ENCODE results near the gene ATP2C1.

Gene ATP2C1

GRCh38 chr3:130907966-130908365 is 14.1 kb downstream of the ATP2C1 start:
- H3K27ac ChIP-seq (ENCODE audit: insufficient read depth, low read depth, low read length, poor library complexity, severe bottlenecking): no peak overlapping the region
- no peaks in the 10 kb centered on the region for H3K4me1 ChIP-seq (ENCODE audit: control insufficient read depth, insufficient read depth, low read length)
- no peaks in the 10 kb centered on the region for H3K36me3 ChIP-seq (ENCODE audit: control insufficient read depth, insufficient read depth, low read length)
- no peaks in the 10 kb centered on the region for H3K27me3 ChIP-seq (ENCODE audit: control insufficient read depth, insufficient read depth, low read length, poor library complexity, severe bottlenecking)
- H3K9me3 ChIP-seq (ENCODE audit: control insufficient read depth, low read length): no peaks in the 10 kb centered on the region
- no peak overlapping the region for H3K4me3 ChIP-seq (ENCODE audit: insufficient read depth, low read depth, low read length)

DNA sequence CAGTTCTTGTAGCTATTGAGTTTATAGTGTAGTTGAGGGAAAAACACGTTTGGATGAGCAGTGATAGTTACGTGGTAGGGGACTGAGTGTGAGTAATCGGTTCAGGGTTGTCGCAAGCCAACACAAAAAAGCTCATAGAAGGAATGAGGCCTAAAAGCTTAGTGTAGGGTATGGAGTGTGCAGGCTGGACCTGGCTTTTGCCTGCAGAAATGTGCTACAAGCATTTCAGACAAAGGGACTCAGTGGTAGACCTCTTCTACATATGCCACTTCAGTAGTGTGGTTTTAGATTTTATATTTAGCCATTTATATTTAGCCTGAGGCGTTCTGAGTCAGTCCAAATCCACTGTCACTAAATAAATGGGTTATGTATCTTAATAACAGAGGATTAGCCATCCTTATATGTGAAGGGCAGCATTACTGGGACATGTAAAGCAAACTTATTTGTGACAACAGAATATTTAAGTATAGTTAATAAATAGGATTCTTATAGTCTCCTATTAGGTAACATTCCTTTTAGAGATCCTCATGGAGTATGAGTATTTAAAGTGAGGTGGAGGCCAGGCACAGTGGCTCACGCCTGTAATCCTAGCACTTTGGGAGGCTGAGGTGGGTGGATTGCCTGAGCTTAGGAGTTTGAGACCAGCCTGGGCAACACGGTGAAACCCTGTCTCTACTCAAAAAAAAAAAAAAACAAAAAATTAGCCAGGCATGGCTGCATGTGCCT is 21.8 kb downstream of the ATP2C1 start:
- H3K27me3 ChIP-seq (ENCODE audit: control insufficient read depth, insufficient read depth, low read length, poor library complexity, severe bottlenecking): no peaks in the 10 kb centered on the region
- no peak overlapping the region for H3K27ac ChIP-seq (ENCODE audit: insufficient read depth, low read depth, low read length, poor library complexity, severe bottlenecking)
- no peaks in the 10 kb centered on the region for H3K4me1 ChIP-seq (ENCODE audit: control insufficient read depth, insufficient read depth, low read length)
- H3K36me3 ChIP-seq (ENCODE audit: control insufficient read depth, insufficient read depth, low read length): no peaks in the 10 kb centered on the region
- H3K4me3 ChIP-seq (ENCODE audit: insufficient read depth, low read depth, low read length): no peak overlapping the region
- H3K9me3 ChIP-seq (ENCODE audit: control insufficient read depth, low read length): no peaks in the 10 kb centered on the region
- WGBS, 2 experiments: 92% methylated on average over 7 of the region's 7 CpGs

- H3K27ac ChIP-seq (ENCODE audit: insufficient read depth, low read depth, low read length, poor library complexity, severe bottlenecking): no peak overlapping the region
- no peaks in the 10 kb centered on the region for H3K27me3 ChIP-seq (ENCODE audit: control insufficient read depth, insufficient read depth, low read length, poor library complexity, severe bottlenecking)
- no peaks in the 10 kb centered on the region for H3K9me3 ChIP-seq (ENCODE audit: control insufficient read depth, low read length)
- H3K4me1 ChIP-seq (ENCODE audit: control insufficient read depth, insufficient read depth, low read length): no peaks in the 10 kb centered on the region
- 96 to 100% methylated on average over 3 to 4 of the region's 4 CpGs for WGBS, 2 experiments
- H3K36me3 ChIP-seq (ENCODE audit: control insufficient read depth, insufficient read depth, low read length): no peaks in the 10 kb centered on the region
- no peak overlapping the region for H3K4me3 ChIP-seq (ENCODE audit: insufficient read depth, low read depth, low read length)
Observed at GRCh38 chr3:130916507-130917167, 22.8 kb downstream of the ATP2C1 start.

DNA sequence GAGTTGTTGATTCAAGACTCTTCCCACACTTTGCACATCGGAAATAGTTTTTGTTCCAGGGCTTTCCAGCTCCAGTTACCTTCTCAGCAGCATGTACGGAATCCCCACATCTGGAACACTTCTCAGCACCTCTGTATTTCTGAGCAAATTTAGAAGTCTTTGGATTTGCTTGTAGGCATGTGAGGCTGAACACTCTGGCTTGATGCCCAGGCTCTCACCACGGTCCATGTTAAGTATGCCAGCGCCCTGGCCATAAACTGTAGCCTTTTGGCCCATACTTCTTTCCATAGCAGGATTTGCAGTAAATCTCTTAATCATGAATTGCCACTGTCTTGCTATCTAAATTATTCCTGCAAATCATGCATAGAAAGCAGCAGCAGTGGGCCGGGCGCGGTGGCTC is 24.4 kb downstream of the ATP2C1 start:
- Histone ChIP-seq H3K4me3 (ENCODE audit: insufficient read depth, low read depth, low read length) (no peak overlapping the region), H3K27me3 (ENCODE audit: control insufficient read depth, insufficient read depth, low read length, poor library complexity, severe bottlenecking) (no peaks in the 10 kb centered on the region), H3K27ac (ENCODE audit: insufficient read depth, low read depth, low read length, poor library complexity, severe bottlenecking) (no peak overlapping the region), H3K4me1 (ENCODE audit: control insufficient read depth, insufficient read depth, low read length) (no peaks in the 10 kb centered on the region), H3K9me3 (ENCODE audit: control insufficient read depth, low read length) (no peaks in the 10 kb centered on the region), H3K36me3 (ENCODE audit: control insufficient read depth, insufficient read depth, low read length) (no peaks in the 10 kb centered on the region)
- 95 to 97% methylated on average over 7 of the region's 7 CpGs for WGBS, 2 experiments

DNA sequence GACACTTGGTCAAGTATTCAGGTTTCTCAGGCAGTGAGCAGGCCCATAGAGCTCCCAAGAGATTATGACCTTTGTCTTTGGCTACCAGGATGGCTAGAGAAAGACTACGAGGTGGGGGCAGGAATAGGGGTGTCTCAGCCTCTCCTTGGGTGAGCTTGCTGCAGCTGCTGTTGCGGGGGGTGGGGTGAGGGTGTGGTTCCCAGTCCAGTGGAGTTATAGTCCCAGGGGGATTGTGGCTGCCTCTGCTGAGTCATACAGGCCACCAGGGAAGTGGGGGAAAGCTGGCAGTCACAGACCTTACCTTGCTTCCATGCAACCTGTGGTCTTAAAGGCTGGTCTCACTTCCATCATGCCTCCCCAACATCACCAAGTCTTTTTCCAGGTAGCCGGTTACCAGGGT is 31.7 kb downstream of the ATP2C1 start:
- 91 to 98% methylated on average over 3 of the region's 3 CpGs for WGBS, 2 experiments
- Histone ChIP-seq H3K4me3 (ENCODE audit: insufficient read depth, low read depth, low read length) (no peak overlapping the region), H3K27ac (ENCODE audit: insufficient read depth, low read depth, low read length, poor library complexity, severe bottlenecking) (no peak overlapping the region), H3K9me3 (ENCODE audit: control insufficient read depth, low read length) (no peaks in the 10 kb centered on the region), H3K36me3 (ENCODE audit: control insufficient read depth, insufficient read depth, low read length) (no peaks in the 10 kb centered on the region), H3K27me3 (ENCODE audit: control insufficient read depth, insufficient read depth, low read length, poor library complexity, severe bottlenecking) (no peaks in the 10 kb centered on the region), H3K4me1 (ENCODE audit: control insufficient read depth, insufficient read depth, low read length) (peaks cover 4% of the 10 kb centered on the region)

- Histone ChIP-seq H3K4me3 (ENCODE audit: insufficient read depth, low read depth, low read length) (no peak overlapping the region), H3K36me3 (ENCODE audit: control insufficient read depth, insufficient read depth, low read length) (no peaks in the 10 kb centered on the region), H3K27ac (ENCODE audit: insufficient read depth, low read depth, low read length, poor library complexity, severe bottlenecking) (no peak overlapping the region), H3K4me1 (ENCODE audit: control insufficient read depth, insufficient read depth, low read length) (peaks cover 4% of the 10 kb centered on the region), H3K27me3 (ENCODE audit: control insufficient read depth, insufficient read depth, low read length, poor library complexity, severe bottlenecking) (no peaks in the 10 kb centered on the region), H3K9me3 (ENCODE audit: control insufficient read depth, low read length) (no peaks in the 10 kb centered on the region)
- WGBS, 2 experiments: 73% methylated on average over 4 to 6 of the region's 6 CpGs
Observed at GRCh38 chr3:130926504-130926903, 32.6 kb downstream of the ATP2C1 start.

- Histone ChIP-seq H3K4me1 (ENCODE audit: control insufficient read depth, insufficient read depth, low read length) (peaks cover 4% of the 10 kb centered on the region), H3K27ac (ENCODE audit: insufficient read depth, low read depth, low read length, poor library complexity, severe bottlenecking) (no peak overlapping the region), H3K4me3 (ENCODE audit: insufficient read depth, low read depth, low read length) (no peak overlapping the region), H3K27me3 (ENCODE audit: control insufficient read depth, insufficient read depth, low read length, poor library complexity, severe bottlenecking) (no peaks in the 10 kb centered on the region), H3K36me3 (ENCODE audit: control insufficient read depth, insufficient read depth, low read length) (peaks cover 2% of the 10 kb centered on the region), H3K9me3 (ENCODE audit: control insufficient read depth, low read length) (no peaks in the 10 kb centered on the region)
- 61 to 67% methylated on average over 3 of the region's 3 CpGs for WGBS, 2 experiments
Observed at GRCh38 chr3:130929804-130930203, 35.9 kb downstream of the ATP2C1 start.

DNA sequence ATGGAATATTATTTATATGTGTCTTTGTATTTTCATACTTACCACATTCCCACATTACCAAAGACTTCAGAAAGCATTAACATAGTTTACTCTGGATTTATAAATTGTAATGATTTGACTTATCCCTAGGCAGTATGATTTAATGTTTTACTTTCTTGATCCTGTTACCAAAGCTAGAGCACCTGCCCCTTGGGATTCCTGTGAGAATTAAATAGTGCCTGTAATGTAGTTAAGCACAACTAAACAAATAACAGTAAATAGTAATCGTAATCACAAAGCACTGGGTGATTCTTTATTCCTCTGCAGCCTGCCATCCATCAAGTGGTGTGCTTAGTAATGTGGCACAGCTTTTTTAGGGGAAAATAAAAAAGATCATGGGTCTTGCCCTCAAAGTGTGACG is 39.1 kb downstream of the ATP2C1 start:
- WGBS, 2 experiments: 100% methylated on average over 2 of the region's 2 CpGs
- no peaks in the 10 kb centered on the region for H3K9me3 ChIP-seq (ENCODE audit: control insufficient read depth, low read length)
- no peaks in the 10 kb centered on the region for H3K27me3 ChIP-seq (ENCODE audit: control insufficient read depth, insufficient read depth, low read length, poor library complexity, severe bottlenecking)
- H3K27ac ChIP-seq (ENCODE audit: insufficient read depth, low read depth, low read length, poor library complexity, severe bottlenecking): no peak overlapping the region
- peaks cover 4% of the 10 kb centered on the region for H3K4me1 ChIP-seq (ENCODE audit: control insufficient read depth, insufficient read depth, low read length)
- peaks cover 5% of the 10 kb centered on the region for H3K36me3 ChIP-seq (ENCODE audit: control insufficient read depth, insufficient read depth, low read length)
- no peak overlapping the region for H3K4me3 ChIP-seq (ENCODE audit: insufficient read depth, low read depth, low read length)

GRCh38 chr3:130933801-130934345 is 40.0 kb downstream of the ATP2C1 start:
- peaks cover 5% of the 10 kb centered on the region for H3K36me3 ChIP-seq (ENCODE audit: control insufficient read depth, insufficient read depth, low read length)
- no peaks in the 10 kb centered on the region for H3K27me3 ChIP-seq (ENCODE audit: control insufficient read depth, insufficient read depth, low read length, poor library complexity, severe bottlenecking)
- H3K4me3 ChIP-seq (ENCODE audit: insufficient read depth, low read depth, low read length): no peak overlapping the region
- no peaks in the 10 kb centered on the region for H3K9me3 ChIP-seq (ENCODE audit: control insufficient read depth, low read length)
- H3K4me1 ChIP-seq (ENCODE audit: control insufficient read depth, insufficient read depth, low read length): peaks cover 4% of the 10 kb centered on the region
- 90% methylated on average over 1 of the region's 1 CpG; no CpG with 5 or more reads in 1 of the 2 experiments for WGBS, 2 experiments
- H3K27ac ChIP-seq (ENCODE audit: insufficient read depth, low read depth, low read length, poor library complexity, severe bottlenecking): no peak overlapping the region

DNA sequence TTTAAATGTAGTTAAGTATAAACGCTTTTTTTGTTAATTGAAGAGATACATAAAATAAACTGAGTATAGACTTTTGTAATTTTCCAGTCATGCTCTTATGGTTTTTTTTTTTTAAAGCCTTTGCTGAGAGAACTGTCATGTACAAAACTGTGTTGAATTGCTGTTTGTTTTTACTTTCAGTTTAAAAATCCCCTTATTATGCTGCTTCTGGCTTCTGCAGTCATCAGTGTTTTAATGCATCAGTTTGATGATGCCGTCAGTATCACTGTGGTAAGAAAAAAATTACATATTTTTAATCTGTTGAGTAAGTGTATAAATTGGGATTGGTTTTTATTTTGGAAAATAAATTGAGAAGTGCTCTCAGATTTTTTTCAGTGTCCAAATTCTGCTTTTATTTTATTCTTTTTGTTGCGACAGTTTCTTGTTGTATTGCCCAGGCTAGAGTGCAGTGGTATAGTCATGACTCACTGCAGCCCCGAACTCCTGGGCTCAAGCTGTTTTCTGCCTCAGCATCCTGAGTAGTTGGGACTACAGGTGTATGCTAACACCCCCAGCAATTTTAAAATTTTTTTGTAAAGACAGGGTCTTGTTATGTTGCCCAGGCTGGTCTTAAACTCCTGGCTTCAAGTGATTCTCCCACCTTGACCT is 40.7 kb downstream of the ATP2C1 start:
- no peak overlapping the region for H3K27ac ChIP-seq (ENCODE audit: insufficient read depth, low read depth, low read length, poor library complexity, severe bottlenecking)
- peaks cover under 1% of the 10 kb centered on the region for H3K4me1 ChIP-seq (ENCODE audit: control insufficient read depth, insufficient read depth, low read length)
- H3K27me3 ChIP-seq (ENCODE audit: control insufficient read depth, insufficient read depth, low read length, poor library complexity, severe bottlenecking): no peaks in the 10 kb centered on the region
- no peaks in the 10 kb centered on the region for H3K9me3 ChIP-seq (ENCODE audit: control insufficient read depth, low read length)
- no peak overlapping the region for H3K4me3 ChIP-seq (ENCODE audit: insufficient read depth, low read depth, low read length)
- peaks cover 5% of the 10 kb centered on the region for H3K36me3 ChIP-seq (ENCODE audit: control insufficient read depth, insufficient read depth, low read length)
- 97 to 98% methylated on average over 3 to 4 of the region's 4 CpGs for WGBS, 2 experiments

Measured in ectodermal cell (in vitro differentiated cells).